ENCODE data around the gene ANKRD65. TPM values are rescaled to one million over a fixed set of nuclear protein-coding genes. Genes with fewer than 3 reads are reported as not detected.
"Not testable (repeated sequence)": the region's sequence is repeated elsewhere in the genome, so short reads cannot be mapped to it uniquely, and the experiment has no call there.

ANKRD65 gene
- total RNA-seq, 1 experiment from 2014 or later, result not detected

DNA sequence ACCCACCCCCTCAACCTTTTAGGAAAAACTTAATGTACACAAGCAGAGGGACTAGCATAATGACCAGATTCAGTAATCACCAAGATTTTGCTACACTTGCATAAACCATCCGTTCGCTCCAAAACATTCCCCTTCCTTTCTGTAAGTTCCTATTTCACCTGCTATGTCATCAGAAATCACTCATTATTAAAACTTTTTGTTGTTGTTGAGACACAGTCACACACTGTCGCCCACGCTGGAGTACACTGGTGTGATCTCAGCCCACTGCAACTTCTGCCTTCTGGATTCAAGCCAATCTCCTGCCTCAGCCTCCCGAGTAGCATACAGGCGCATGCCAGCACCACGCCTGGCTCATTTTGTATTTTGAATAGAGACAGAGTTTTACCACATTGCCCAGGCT lies 17.4 kb downstream of the ANKRD65 start:
- TF ChIP-seq EZH2 (IDR thresholded peaks at IDR 0.05; ENCODE audit: borderline replicate concordance, low read depth, low read length, poor library complexity, severe bottlenecking), result no peak
- TF ChIP-seq, protein P1, sequence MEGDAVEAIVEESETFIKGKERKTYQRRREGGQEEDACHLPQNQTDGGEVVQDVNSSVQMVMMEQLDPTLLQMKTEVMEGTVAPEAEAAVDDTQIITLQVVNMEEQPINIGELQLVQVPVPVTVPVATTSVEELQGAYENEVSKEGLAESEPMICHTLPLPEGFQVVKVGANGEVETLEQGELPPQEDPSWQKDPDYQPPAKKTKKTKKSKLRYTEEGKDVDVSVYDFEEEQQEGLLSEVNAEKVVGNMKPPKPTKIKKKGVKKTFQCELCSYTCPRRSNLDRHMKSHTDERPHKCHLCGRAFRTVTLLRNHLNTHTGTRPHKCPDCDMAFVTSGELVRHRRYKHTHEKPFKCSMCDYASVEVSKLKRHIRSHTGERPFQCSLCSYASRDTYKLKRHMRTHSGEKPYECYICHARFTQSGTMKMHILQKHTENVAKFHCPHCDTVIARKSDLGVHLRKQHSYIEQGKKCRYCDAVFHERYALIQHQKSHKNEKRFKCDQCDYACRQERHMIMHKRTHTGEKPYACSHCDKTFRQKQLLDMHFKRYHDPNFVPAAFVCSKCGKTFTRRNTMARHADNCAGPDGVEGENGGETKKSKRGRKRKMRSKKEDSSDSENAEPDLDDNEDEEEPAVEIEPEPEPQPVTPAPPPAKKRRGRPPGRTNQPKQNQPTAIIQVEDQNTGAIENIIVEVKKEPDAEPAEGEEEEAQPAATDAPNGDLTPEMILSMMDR (conservative IDR thresholded peaks at IDR 0.05; ENCODE audit: low read depth, low read length), result no peak
- Histone ChIP-seq H3K4me3 (ENCODE audit: low read depth, low read length, poor library complexity, severe bottlenecking) (no peak overlapping the region), H3K9me3 (ENCODE audit: low read depth, low read length, poor library complexity, severe bottlenecking) (no peaks in the 10 kb centered on the region), H3K36me3 (ENCODE audit: insufficient read depth, low read length, poor library complexity, severe bottlenecking) (peaks cover 51% of the 10 kb centered on the region), H3K27ac (ENCODE audit: low read depth, low read length, poor library complexity, severe bottlenecking) (peak overlapping the region; percentile 14), H3K27me3 (replicated peaks; ENCODE audit: insufficient read depth, low read depth, low read length, poor library complexity) (no peaks in the 10 kb centered on the region), H3K4me1 (ENCODE audit: insufficient read depth, low read length, poor library complexity, severe bottlenecking) (peaks cover 18% of the 10 kb centered on the region)
- CTCF ChIA-PET, result no interaction called here
- intact Hi-C loops (cut with micrococcal nuclease; ENCODE audit: unreplicated experiment), result no loop called here
- DNase-seq (ENCODE audit: low spot score), result no peak
- BruUV-seq (replicated peaks), result no TSS peak
- POLR2A ChIA-PET (ENCODE audit: low non-redundant PET), result no interaction called here

DNA sequence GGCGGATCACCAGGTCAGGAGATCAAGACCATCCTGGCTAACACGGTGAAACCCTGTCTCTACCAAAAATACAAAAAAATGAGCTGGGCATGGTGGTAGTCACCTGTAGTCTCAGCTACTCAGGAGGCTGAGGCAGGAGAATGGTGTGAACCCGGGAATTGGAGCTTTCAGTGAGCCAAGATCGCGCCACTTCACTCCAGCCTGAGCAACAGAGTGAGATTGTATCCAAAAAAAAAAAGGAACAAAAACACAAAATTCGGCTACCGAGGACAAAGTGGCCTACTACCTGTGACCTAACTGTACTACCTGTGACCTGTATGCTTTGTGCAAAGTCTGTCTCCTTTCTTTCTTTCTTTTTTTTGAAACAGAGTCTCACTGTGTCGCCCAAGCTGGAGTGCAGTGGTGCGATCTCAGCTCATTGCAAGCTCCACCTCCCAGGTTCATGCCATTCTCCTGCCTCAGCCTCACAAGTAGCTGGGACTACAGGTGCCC lies 18.1 kb downstream of the ANKRD65 start:
- Histone ChIP-seq H3K36me3 (ENCODE audit: insufficient read depth, low read length, poor library complexity, severe bottlenecking) (peaks cover 50% of the 10 kb centered on the region), H3K4me1 (ENCODE audit: insufficient read depth, low read length, poor library complexity, severe bottlenecking) (peaks cover 14% of the 10 kb centered on the region)
- DNase-seq (ENCODE audit: low spot score); BruUV-seq (replicated peaks); H3K4me3 ChIP-seq (ENCODE audit: low read depth, low read length, poor library complexity, severe bottlenecking); H3K27ac ChIP-seq (ENCODE audit: low read depth, low read length, poor library complexity, severe bottlenecking); H3K9me3 ChIP-seq (ENCODE audit: low read depth, low read length, poor library complexity, severe bottlenecking); H3K27me3 ChIP-seq (replicated peaks; ENCODE audit: insufficient read depth, low read depth, low read length, poor library complexity); intact Hi-C loops (cut with micrococcal nuclease; ENCODE audit: unreplicated experiment); POLR2A ChIA-PET (ENCODE audit: low non-redundant PET): not testable (repeated sequence)
- CTCF ChIA-PET, result interaction anchor here (0.7 to 1.0 kb wide), 2 partner anchors 25 to 33 kb away, joined by 3 to 4 read pairs; no protein-coding TSS in a partner anchor

DNA sequence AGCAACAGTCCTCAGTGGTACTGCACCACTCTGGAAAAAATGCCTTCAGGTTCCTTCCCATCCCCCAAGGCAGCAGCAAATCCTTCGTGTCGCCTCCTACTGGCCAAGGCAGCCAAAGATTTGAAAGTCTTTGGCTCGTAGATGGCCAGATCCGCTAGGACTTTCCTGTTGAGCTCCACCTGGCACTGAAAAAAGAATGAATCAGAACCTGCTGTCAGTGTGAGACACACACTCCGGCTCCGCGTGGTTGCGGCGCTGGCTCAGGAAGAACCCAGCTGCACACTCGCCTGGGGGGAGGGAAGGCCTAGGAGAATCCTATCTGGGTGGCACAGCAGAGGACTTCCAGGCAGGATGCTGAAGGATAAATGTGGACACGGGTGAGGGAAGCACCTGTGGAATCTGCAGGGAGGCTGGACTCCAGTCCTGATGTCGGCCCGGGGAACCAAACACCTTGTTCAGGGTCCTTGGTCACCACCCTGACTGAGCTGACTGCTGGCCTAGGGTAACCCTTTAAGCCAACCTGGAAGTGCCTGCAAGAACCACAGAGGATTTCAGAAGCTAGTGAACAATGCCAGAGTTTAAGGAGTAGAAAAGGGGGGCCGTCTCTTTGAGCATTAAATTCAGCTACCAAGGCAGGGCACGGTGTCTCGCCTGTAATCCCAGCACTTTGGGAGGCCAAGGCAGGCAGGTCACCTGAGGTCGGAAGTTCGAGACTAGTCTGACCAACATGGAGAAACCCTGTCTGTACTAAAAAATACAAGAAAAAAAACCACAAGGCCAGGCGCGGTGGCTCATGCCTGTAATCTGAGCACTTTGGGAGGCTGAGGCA lies 18.8 kb downstream of the ANKRD65 start:
- H3K27me3 ChIP-seq (replicated peaks; ENCODE audit: insufficient read depth, low read depth, low read length, poor library complexity), result no peaks in the 10 kb centered on the region
- H3K9me3 ChIP-seq (ENCODE audit: low read depth, low read length, poor library complexity, severe bottlenecking), result no peaks in the 10 kb centered on the region
- BruUV-seq (replicated peaks), result no TSS peak
- H3K36me3 ChIP-seq (ENCODE audit: insufficient read depth, low read length, poor library complexity, severe bottlenecking), result peaks cover 57% of the 10 kb centered on the region
- DNase-seq (ENCODE audit: low spot score), result peak; percentile 76
- CTCF ChIA-PET, result interaction anchor here (0.7 to 1.0 kb wide), 2 partner anchors 24 to 33 kb away, joined by 3 to 4 read pairs; no protein-coding TSS in a partner anchor
- TF ChIP-seq, protein P1 (conservative IDR thresholded peaks at IDR 0.05; ENCODE audit: low read depth, low read length), result peak; percentile 75
- no peak for TF ChIP-seq EZH2 (IDR thresholded peaks at IDR 0.05; ENCODE audit: borderline replicate concordance, low read depth, low read length, poor library complexity, severe bottlenecking)
- POLR2A ChIA-PET (ENCODE audit: low non-redundant PET), result interaction anchor here (0.6 kb wide), 1 partner anchor 463 kb away, joined by 3 read pairs; no protein-coding TSS in a partner anchor
- H3K27ac ChIP-seq (ENCODE audit: low read depth, low read length, poor library complexity, severe bottlenecking), result no peak overlapping the region
- H3K4me1 ChIP-seq (ENCODE audit: insufficient read depth, low read length, poor library complexity, severe bottlenecking), result peaks cover 19% of the 10 kb centered on the region
- H3K4me3 ChIP-seq (ENCODE audit: low read depth, low read length, poor library complexity, severe bottlenecking), result no peak overlapping the region
- intact Hi-C loops (cut with micrococcal nuclease; ENCODE audit: unreplicated experiment), result no loop called here
